Immature natural killer cell (primary cell): ENCODE results near the gene COG3. TPM values are rescaled to one million over a fixed set of nuclear protein-coding genes. Genes with fewer than 3 reads are reported as not detected.
"Not testable (repeated sequence)": the region's sequence is repeated elsewhere in the genome, so short reads cannot be mapped to it uniquely, and the experiment has no call there.

Source experiments
- DNase-seq, 3 donors: peaks; one replicate each; pipeline ENCODE4 v3.0.0; 2022; ENCODE audit warnings: mixed read lengths in 1 of 3
- H3K27ac Mint-ChIP-seq, 6 donors: one replicate each; pipeline ENCODE4 v1.8.0; 2020; ENCODE audit warnings: mixed read lengths in 6 of 6, mild to moderate bottlenecking in 5 of 6, inconsistent platforms in 4 of 6, moderate library complexity in 3 of 6
- H3K27me3 Mint-ChIP-seq, 3 donors: one replicate each; pipeline ENCODE4 v1.8.0; 2020 to 2021; ENCODE audit warnings: low read depth in 3 of 3, mild to moderate bottlenecking in 3 of 3, mixed read lengths in 3 of 3, moderate library complexity in 3 of 3, inconsistent platforms in 1 of 3
- H3K36me3 Mint-ChIP-seq, 3 donors: one replicate each; pipeline ENCODE4 v1.8.0; 2020; ENCODE audit warnings: mixed read lengths in 3 of 3, inconsistent platforms in 2 of 3, mild to moderate bottlenecking in 2 of 3
- H3K4me1 Mint-ChIP-seq, 2 donors: one replicate each; pipeline ENCODE4 v1.8.0; 2020; ENCODE audit warnings: inconsistent platforms in 2 of 2, mild to moderate bottlenecking in 2 of 2, mixed read lengths in 2 of 2, moderate library complexity in 1 of 2
- H3K4me3 Mint-ChIP-seq, 5 donors: one replicate each; pipeline ENCODE4 v1.8.0; 2020; ENCODE audit warnings: mild to moderate bottlenecking in 5 of 5, mixed read lengths in 5 of 5, inconsistent platforms in 3 of 5, moderate library complexity in 3 of 5
- H3K9me3 Mint-ChIP-seq, 6 donors: one replicate each; pipeline ENCODE4 v1.8.0; 2020; ENCODE audit warnings: mild to moderate bottlenecking in 6 of 6, mixed read lengths in 6 of 6, inconsistent platforms in 4 of 6, moderate library complexity in 3 of 6
- polyA plus RNA-seq, 3 donors: library from polyadenylated mRNA; unstranded; fragments of 300-500 nt; fragmentation: Illumina TruSeq; gene quantifications; one replicate each; pipeline ENCODE4 v1.2.3, GENCODE V29; 2021

COG3 gene
- polyA plus RNA-seq = 10 to 100 TPM; 25.5 to 48.2 (median 27.8) TPM

- H3K36me3 Mint-ChIP-seq = peaks cover 0 to 3% (median under 1%) of the 10 kb centered on the region in 3 donors
- peak within 1 kb of the TSS; percentile 91 to 96 (median 95) for H3K27ac Mint-ChIP-seq
- H3K27me3 Mint-ChIP-seq = peaks cover 3 to 5% (median 5%) of the 10 kb centered on the region in 3 donors
- H3K4me3 Mint-ChIP-seq = peak within 1 kb of the TSS; percentile 94 to 98 (median 95)
- DNase-seq = peak; percentile 95 to 96 (median 95)
- H3K4me1 Mint-ChIP-seq = peaks cover 46 to 55% of the 10 kb centered on the region in 2 donors
- H3K9me3 Mint-ChIP-seq = no peaks in the 10 kb centered on the region
Observed at GRCh38 chr13:45464687-45465453, at the start of gene COG3. COG3 (plus strand) TSS chr13:45464939; CDS start chr13:45465037, 98 bp downstream.

GRCh38 chr13:45415112-45415511 is 49.6 kb upstream of the COG3 start:
- Mint-ChIP-seq H3K4me3 (peak overlapping the region in 4 of 5 donors; percentile 6 to 49 (median 23)), H3K4me1 (peaks cover 24 to 35% of the 10 kb centered on the region in 2 donors)

GRCh38 chr13:45416516-45417128 is 48.1 kb upstream of the COG3 start:
- Mint-ChIP-seq H3K27me3 (peaks cover 8 to 18% (median 14%) of the 10 kb centered on the region in 3 donors), H3K27ac (peak overlapping the region; percentile 92 to 96 (median 95)), H3K9me3 (no peaks in the 10 kb centered on the region), H3K36me3 (peaks cover under 1% of the 10 kb centered on the region in 3 donors), H3K4me1 (peaks cover 20 to 29% of the 10 kb centered on the region in 2 donors), H3K4me3 (peak overlapping the region; percentile 90 to 98 (median 96))
- no peak for DNase-seq

More at GRCh38 chr13:45415112-45415511, 49.6 kb upstream of the COG3 start:
- H3K36me3 Mint-ChIP-seq = peaks cover 6 to 8% (median 7%) of the 10 kb centered on the region in 3 donors
- H3K27me3 Mint-ChIP-seq = peaks cover 6 to 18% (median 11%) of the 10 kb centered on the region in 3 donors
- no peaks in the 10 kb centered on the region for H3K9me3 Mint-ChIP-seq
- H3K27ac Mint-ChIP-seq = peak overlapping the region in 2 of 6 donors; percentile 39 to 40
- DNase-seq = no peak

GRCh38 chr13:45417790-45418534 is 46.8 kb upstream of the COG3 start, which contains the start of gene SLC25A30:
SLC25A30 (minus strand) TSS chr13:45418373; CDS start chr13:45411425, 6,948 bp downstream.
- H3K27ac Mint-ChIP-seq = peak within 1 kb of the TSS; percentile 92 to 96 (median 95)
- H3K4me3 Mint-ChIP-seq = peak within 1 kb of the TSS; percentile 90 to 98 (median 96)
- H3K9me3 Mint-ChIP-seq = no peaks in the 10 kb centered on the region
- H3K27me3 Mint-ChIP-seq = peaks cover 8 to 18% (median 14%) of the 10 kb centered on the region in 3 donors
- H3K4me1 Mint-ChIP-seq = peaks cover 20 to 28% of the 10 kb centered on the region in 2 donors
- peak; percentile 84 to 87 (median 85) for DNase-seq
- no peaks in the 10 kb centered on the region for H3K36me3 Mint-ChIP-seq

GRCh38 chr13:45419389-45419788 is 45.4 kb upstream of the COG3 start:
- Mint-ChIP-seq H3K4me1 (peaks cover 20 to 28% of the 10 kb centered on the region in 2 donors), H3K4me3 (peak overlapping the region in 2 of 5 donors; percentile 47), H3K27me3 (peaks cover 8 to 18% (median 14%) of the 10 kb centered on the region in 3 donors)
- not testable (repeated sequence) for H3K36me3 Mint-ChIP-seq, H3K9me3 Mint-ChIP-seq, DNase-seq, H3K27ac Mint-ChIP-seq

GRCh38 chr13:45419945-45420344 is 44.8 kb upstream of the COG3 start:
- peak overlapping the region; percentile 29 to 66 (median 46) for H3K4me3 Mint-ChIP-seq
- H3K27me3 Mint-ChIP-seq = peaks cover 8 to 18% (median 14%) of the 10 kb centered on the region in 3 donors
- peak overlapping the region in 3 of 6 donors; percentile 36 to 69 (median 63) for H3K27ac Mint-ChIP-seq

GRCh38 chr13:45422731-45423292 is 41.9 kb upstream of the COG3 start:
- H3K4me1 Mint-ChIP-seq = peaks cover 3 to 4% of the 10 kb centered on the region in 2 donors
- H3K36me3 Mint-ChIP-seq = no peaks in the 10 kb centered on the region
- no peak overlapping the region for H3K4me3 Mint-ChIP-seq
- DNase-seq = no peak
- H3K27me3 Mint-ChIP-seq = peaks cover 7 to 10% (median 8%) of the 10 kb centered on the region in 3 donors
- no peak overlapping the region for H3K27ac Mint-ChIP-seq
- H3K9me3 Mint-ChIP-seq = no peaks in the 10 kb centered on the region

More at GRCh38 chr13:45419945-45420344, 44.8 kb upstream of the COG3 start:
- H3K9me3 Mint-ChIP-seq = no peaks in the 10 kb centered on the region
- H3K36me3 Mint-ChIP-seq = no peaks in the 10 kb centered on the region
- H3K4me1 Mint-ChIP-seq = peaks cover 15 to 23% of the 10 kb centered on the region in 2 donors
- DNase-seq = no peak

- not testable (repeated sequence) for H3K9me3 Mint-ChIP-seq, H3K27me3 Mint-ChIP-seq, DNase-seq, H3K4me1 Mint-ChIP-seq, H3K4me3 Mint-ChIP-seq, H3K36me3 Mint-ChIP-seq
- peak overlapping the region in 1 of 6 donors; percentile 13 for H3K27ac Mint-ChIP-seq
Observed at GRCh38 chr13:45426056-45426841, 38.5 kb upstream of the COG3 start.

GRCh38 chr13:45432737-45433380 is 31.9 kb upstream of the COG3 start:
- Mint-ChIP-seq H3K9me3 (no peaks in the 10 kb centered on the region), H3K4me1 (no peaks in the 10 kb centered on the region), H3K36me3 (no peaks in the 10 kb centered on the region), H3K4me3 (no peak overlapping the region), H3K27ac (no peak overlapping the region), H3K27me3 (peaks cover 0 to 6% (median 0%) of the 10 kb centered on the region in 3 donors)
- no peak for DNase-seq

- Mint-ChIP-seq H3K27ac (no peak overlapping the region), H3K27me3 (peaks cover 0 to 6% (median 0%) of the 10 kb centered on the region in 3 donors)
Observed at GRCh38 chr13:45433381-45433790, 31.4 kb upstream of the COG3 start.

GRCh38 chr13:45434556-45435371 is 30.0 kb upstream of the COG3 start:
- Mint-ChIP-seq H3K9me3 (no peaks in the 10 kb centered on the region), H3K4me3 (no peak overlapping the region), H3K27me3 (peaks cover 0 to 6% (median 0%) of the 10 kb centered on the region in 3 donors), H3K4me1 (no peaks in the 10 kb centered on the region), H3K27ac (no peak overlapping the region), H3K36me3 (no peaks in the 10 kb centered on the region)
- DNase-seq = no peak

More at GRCh38 chr13:45433381-45433790, 31.4 kb upstream of the COG3 start:
- no peak for DNase-seq
- Mint-ChIP-seq H3K36me3 (no peaks in the 10 kb centered on the region), H3K9me3 (no peaks in the 10 kb centered on the region), H3K4me3 (no peak overlapping the region), H3K4me1 (no peaks in the 10 kb centered on the region)
